Keratinocyte (primary cell): ENCODE results near the gene USP19. TPM values are rescaled to one million over a fixed set of nuclear protein-coding genes. Genes with fewer than 3 reads are reported as not detected.

ENCODE experiments used
- DNase-seq: peaks from one replicate; pipeline ENCODE4 v3.0.0-alpha.2; 2011; ENCODE audit warnings: low read depth, missing footprints, low spot score
- FAIRE-seq: peaks from 2 replicates; lab custom pipeline; 2011; peaks lifted over from hg19 to GRCh38; lab: Jason Lieb, UNC
- H2AFZ ChIP-seq: 2 replicates; pipeline ENCODE4 v1.6.0; 2012; ENCODE audit warnings: low read length, control low read depth, inconsistent platforms; ENCODE audit not compliant: control insufficient read depth
- H3K27ac ChIP-seq: 2 replicates; pipeline ENCODE4 v1.5.1; 2011; ENCODE audit warnings: low read length; ENCODE audit not compliant: control insufficient read depth, insufficient read depth
- H3K27me3 ChIP-seq: 3 replicates; pipeline ENCODE4 v1.6.0; 2011; ENCODE audit warnings: low read length; ENCODE audit not compliant: control insufficient read depth, insufficient read depth; ENCODE audit errors: extremely low read depth
- H3K36me3 ChIP-seq, 2 experiments: 2 replicates in 1 of 2; 3 replicates in 1 of 2; pipeline ENCODE4 v1.5.1; 2011; ENCODE audit warnings: low read length in 2 of 2, mild to moderate bottlenecking in 1 of 2; ENCODE audit not compliant: control insufficient read depth in 2 of 2, insufficient read depth in 2 of 2; ENCODE audit errors: extremely low read depth in 1 of 2
- H3K4me1 ChIP-seq: 3 replicates; pipeline ENCODE4 v1.5.1; 2011; ENCODE audit warnings: low read length; ENCODE audit not compliant: control insufficient read depth, insufficient read depth; ENCODE audit errors: extremely low read depth
- H3K4me2 ChIP-seq: 3 replicates; pipeline ENCODE4 v1.6.0; 2011; ENCODE audit warnings: low read depth, low read length; ENCODE audit not compliant: control insufficient read depth, insufficient read depth; ENCODE audit errors: extremely low read depth
- H3K4me3 ChIP-seq, 3 experiments: fragments of 200-600 bp in 1 of 3; sonication (generic) in 1 of 3; 2 replicates in 2 of 3; 3 replicates in 1 of 3; pipeline ENCODE4 v1.5.1; 2011 to 2016; ENCODE audit warnings: low read length in 3 of 3, mild to moderate bottlenecking in 3 of 3, control low read depth in 2 of 3, inconsistent platforms in 1 of 3, low read depth in 1 of 3, mixed read lengths in 1 of 3, mixed run types in 1 of 3, moderate library complexity in 1 of 3; ENCODE audit not compliant: control insufficient read depth in 2 of 3, insufficient read depth in 2 of 3; ENCODE audit errors: extremely low read depth in 1 of 3
- H3K79me2 ChIP-seq: 2 replicates; pipeline ENCODE4 v1.6.0; 2012; ENCODE audit warnings: low read length; ENCODE audit not compliant: control insufficient read depth, insufficient read depth
- H3K9ac ChIP-seq: 3 replicates; pipeline ENCODE4 v1.6.0; 2011; ENCODE audit warnings: low read length; ENCODE audit not compliant: control insufficient read depth, insufficient read depth; ENCODE audit errors: extremely low read depth
- H3K9me1 ChIP-seq: 3 replicates; pipeline ENCODE4 v1.6.0; 2011; ENCODE audit warnings: low read length; ENCODE audit not compliant: control insufficient read depth, insufficient read depth; ENCODE audit errors: extremely low read depth
- H3K9me3 ChIP-seq: 2 replicates; pipeline ENCODE4 v1.5.1; 2012; ENCODE audit warnings: low read depth, low read length; ENCODE audit not compliant: control insufficient read depth
- H4K20me1 ChIP-seq: 3 replicates; pipeline ENCODE4 v1.6.0; 2011; ENCODE audit warnings: low read length; ENCODE audit not compliant: control insufficient read depth, insufficient read depth; ENCODE audit errors: extremely low read depth
- CTCF ChIP-seq, 3 experiments: IDR thresholded peaks in 1 of 3; conservative IDR thresholded peaks in 1 of 3; optimal IDR thresholded peaks in 1 of 3; 2 replicates in 2 of 3; 3 replicates in 1 of 3; pipeline versions ENCODE3 to v1.5.1; 2011; ENCODE audit warnings: low read length in 3 of 3, mild to moderate bottlenecking in 3 of 3, moderate library complexity in 2 of 3, control low read depth in 1 of 3, inconsistent platforms in 1 of 3; ENCODE audit not compliant: insufficient read depth in 2 of 3; ENCODE audit errors: extremely low read depth in 1 of 3
- EZH2 ChIP-seq: IDR thresholded peaks from one replicate; pipeline ENCODE4 v1.6.1; 2012; ENCODE audit warnings: inconsistent platforms, mild to moderate bottlenecking, low read length, moderate library complexity
- dilution Hi-C: fragments of 300-500 bp; cut with MboI; formaldehyde crosslinking; loops from one replicate; pipeline ENCODE4 v1.7.0; 2020; ENCODE audit warnings: low sequenced_read_pairs; ENCODE audit not compliant: extremely low pct_ligation_motif_present
- polyA plus RNA-seq, 5 experiments: library from polyadenylated mRNA; depleted of rRNA in 3 of 5; stranded (reverse) in 3 of 5; stranded (forward) in 1 of 5; unstranded in 1 of 5; fragments of >200 nt; gene quantifications; 1 replicate in 1 of 5; 2 replicates in 3 of 5; 3 replicates in 1 of 5; pipeline versions ENCODE4 v1.2.1 to v1.2.3, GENCODE V29; 2011 to 2012; ENCODE audit warnings: missing spikeins in 2 of 5, low read depth in 1 of 5, low replicate concordance in 1 of 5

USP19 gene
- polyA plus RNA-seq, 1 donor (not counting 4 experiments of a cell fraction or from before 2014, with no cell fraction given) = 23.1 TPM

DNA sequence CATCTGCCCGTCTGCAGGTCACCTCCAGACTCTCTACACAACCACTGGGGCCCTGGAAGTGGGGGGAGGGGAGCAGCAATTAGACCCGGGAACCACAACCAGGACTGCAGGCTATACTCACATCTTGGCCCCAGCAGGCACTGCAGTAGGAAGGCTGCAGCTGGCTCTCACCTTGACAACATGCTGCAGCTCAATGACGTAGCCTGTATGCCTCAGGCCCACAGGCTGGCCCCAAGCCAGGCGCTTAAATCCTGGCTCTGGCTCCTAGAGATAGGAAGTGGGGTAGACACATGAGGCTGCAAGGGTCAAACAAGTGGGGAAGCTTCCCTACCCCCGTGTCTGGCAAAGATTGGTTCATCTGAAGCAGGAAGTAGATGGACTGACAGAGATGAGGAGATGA lies 22.2 kb downstream of the USP19 start:
- Histone ChIP-seq H3K9me1 (no peaks in the 10 kb centered on the region), H4K20me1 (no peaks in the 10 kb centered on the region), H3K4me3 (no peak overlapping the region), H3K9ac (no peak overlapping the region), H3K4me1 (peaks cover 6% of the 10 kb centered on the region), H2AFZ (no peak overlapping the region), H3K36me3 (peaks cover 39 to 42% of the 10 kb centered on the region in 2 experiments), H3K79me2 (peaks cover 6% of the 10 kb centered on the region), H3K27me3 (no peaks in the 10 kb centered on the region), H3K9me3 (no peaks in the 10 kb centered on the region), H3K4me2 (no peak overlapping the region), H3K27ac (no peak overlapping the region)
- no peak for TF ChIP-seq EZH2
- FAIRE-seq = no peak
- dilution Hi-C loops = no loop called here
- DNase-seq = no peak

DNA sequence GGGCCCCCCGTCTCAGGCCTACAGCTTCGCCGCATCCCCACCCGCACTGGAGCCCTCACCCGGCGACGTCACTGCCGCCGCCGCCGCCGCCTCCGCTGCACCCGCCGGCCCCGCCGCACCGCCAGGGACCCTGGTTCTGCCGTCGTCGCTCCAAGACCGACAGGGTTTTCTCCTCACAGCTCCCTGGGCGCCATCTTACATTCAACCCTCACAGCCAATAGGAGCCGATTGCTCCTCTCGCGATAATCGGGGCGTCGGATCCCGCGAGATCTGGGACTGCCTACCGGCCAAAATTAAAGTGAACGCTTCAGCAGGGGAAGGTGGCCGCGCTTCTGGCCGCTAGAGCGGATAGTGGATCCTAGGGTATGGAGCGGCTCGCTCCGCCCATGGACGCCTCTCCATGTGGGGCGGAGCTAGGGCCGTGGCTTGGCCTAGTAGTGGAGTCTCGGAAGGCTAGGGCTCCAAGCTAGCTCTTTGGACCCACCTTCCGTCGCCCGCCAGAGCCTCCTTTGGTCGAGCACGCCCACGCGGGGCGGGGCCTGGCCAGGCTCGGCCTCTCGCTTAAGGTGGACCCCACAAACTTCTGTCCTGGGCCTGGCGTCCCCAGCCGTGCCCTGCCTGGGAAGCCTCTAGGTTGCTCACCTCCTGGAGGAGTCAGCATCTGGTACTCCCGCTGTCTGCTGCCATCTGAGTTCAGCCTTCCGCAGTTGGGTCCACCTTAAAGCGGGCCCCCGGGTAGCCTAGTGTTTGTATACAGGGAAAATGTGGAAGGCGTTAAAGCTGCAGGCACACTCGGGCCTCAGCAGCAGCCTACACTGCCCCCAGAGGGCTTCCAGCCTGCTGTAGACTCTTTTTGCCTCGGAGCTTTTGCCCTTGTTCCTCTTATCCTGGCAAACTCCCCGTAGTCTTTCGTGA lies 26.5 kb downstream of the USP19 start, which contains the start of gene QRICH1:
QRICH1 (minus strand) TSS at position 219 of the 915 bp plus-strand sequence. CDS start 17,054 bp downstream, outside the sequence.
- dilution Hi-C loops = no loop called here
- Histone ChIP-seq H3K27ac (peak within 1 kb of the TSS; percentile 86), H3K9ac (peak within 1 kb of the TSS; percentile 94), H3K9me3 (no peaks in the 10 kb centered on the region), H2AFZ (peak within 1 kb of the TSS; percentile 88), H3K27me3 (no peaks in the 10 kb centered on the region), H3K79me2 (peaks cover 42% of the 10 kb centered on the region), H4K20me1 (no peaks in the 10 kb centered on the region), H3K36me3 (peaks cover 17 to 27% of the 10 kb centered on the region in 2 experiments), H3K4me1 (peaks cover 13% of the 10 kb centered on the region), H3K4me2 (peak within 1 kb of the TSS; percentile 92), H3K4me3 (peak within 1 kb of the TSS; percentile 58 to 96 (median 80)), H3K9me1 (no peaks in the 10 kb centered on the region)
- TF ChIP-seq CTCF (optimal IDR thresholded peaks at IDR 0.05 in 1 of 3, IDR thresholded peaks at IDR 0.05 in 1 of 3, conservative IDR thresholded peaks at IDR 0.05 in 1 of 3; ENCODE audit: extremely low read depth in 1 of 3, insufficient read depth in 2 of 3, low read length in 3 of 3) = peak; percentile 65 to 70 (median 69)
- TF ChIP-seq EZH2 = no peak
- DNase-seq (peak; percentile 81), FAIRE-seq (peak; percentile 75)
